PC-3 (cell line): Measurements from ENCODE around the gene MED17. TPM values are rescaled to one million over a fixed set of nuclear protein-coding genes. Genes with fewer than 3 reads are reported as not detected.

ENCODE experiments used
- ATAC-seq: fragments of 200-7000 bp; cut with Tn5 transposase; 2 replicates; pipeline ENCODE4 v1.9.1; 2020; ENCODE audit warnings: mild to moderate bottlenecking, moderate library complexity
- BruUV-seq: library from RNA; stranded (reverse); fragments of 400-500 nt; replicated peaks from 2 replicates; lab custom pipeline; 2021; lab: Mats Ljungman, UMichigan
- CTCF ChIA-PET: fragments of 300-600 bp; sonication (Branson Sonifier 250); formaldehyde crosslinking; loops from one replicate; lab custom pipeline; 2022; ENCODE audit warnings: antibody characterized with exemption; lab: Charles Lee
- POLR2A ChIA-PET: fragments of 300-600 bp; sonication (Branson Sonifier 250); formaldehyde crosslinking; loops from one replicate; lab custom pipeline; 2022; ENCODE audit warnings: antibody characterized with exemption; ENCODE audit not compliant: unreplicated experiment; lab: Charles Lee
- DNase-seq: peaks from one replicate; pipeline ENCODE4 v3.0.0-alpha.2; 2015
- H2AFZ ChIP-seq: fragments of 300-600 bp; sonication (generic); 2 replicates; pipeline ENCODE4 v1.6.0; 2016; ENCODE audit warnings: antibody characterized with exemption, low read length
- H3F3A ChIP-seq: fragments of 300-600 bp; sonication (generic); one replicate; pipeline ENCODE4 v1.6.0; 2017; ENCODE audit warnings: antibody characterized with exemption, low read length, control low read depth, mild to moderate bottlenecking; ENCODE audit not compliant: unreplicated experiment
- H3K27ac ChIP-seq: fragments of 300-600 bp; sonication (generic); 2 replicates; pipeline ENCODE4 v1.5.1; 2016; ENCODE audit warnings: mild to moderate bottlenecking, low read length
- H3K27me3 ChIP-seq: fragments of 300-600 bp; sonication (generic); 2 replicates; pipeline ENCODE4 v1.6.1; 2016; ENCODE audit warnings: low read length, mixed read lengths
- H3K36me3 ChIP-seq: fragments of 300-600 bp; sonication (generic); 2 replicates; pipeline ENCODE4 v1.6.1; 2016; ENCODE audit warnings: low read depth, mixed run types, low read length, mixed read lengths
- H3K4me1 ChIP-seq: fragments of 300-600 bp; sonication (generic); 2 replicates; pipeline ENCODE4 v1.5.1; 2016; ENCODE audit warnings: low read length; ENCODE audit not compliant: insufficient read depth
- H3K4me2 ChIP-seq: fragments of 300-600 bp; sonication (generic); 2 replicates; pipeline ENCODE4 v1.6.0; 2016; ENCODE audit warnings: low read length
- H3K4me3 ChIP-seq: fragments of 300-600 bp; sonication (generic); 2 replicates; pipeline ENCODE4 v1.5.1; 2016; ENCODE audit warnings: mild to moderate bottlenecking, low read length, mixed read lengths
- H3K79me2 ChIP-seq: fragments of 300-600 bp; sonication (generic); 2 replicates; pipeline ENCODE4 v1.6.1; 2017; ENCODE audit warnings: low read length, mixed read lengths
- H3K9ac ChIP-seq: fragments of 300-600 bp; sonication (generic); 2 replicates; pipeline ENCODE4 v1.6.0; 2016; ENCODE audit warnings: mild to moderate bottlenecking, low read length
- H3K9me2 ChIP-seq: fragments of 300-600 bp; sonication (generic); replicated peaks from 2 replicates; pipeline ENCODE4 v1.6.1; 2016; ENCODE audit warnings: mixed run types, low read length, mixed read lengths
- H3K9me3 ChIP-seq: fragments of 300-600 bp; sonication (generic); 2 replicates; pipeline ENCODE4 v1.6.1; 2016; ENCODE audit warnings: low read length, mixed read lengths
- H4K20me1 ChIP-seq: fragments of 300-600 bp; sonication (generic); 2 replicates; pipeline ENCODE4 v1.6.1; 2016; ENCODE audit warnings: low read length, mixed read lengths
- EZH2 ChIP-seq: fragments of 300-600 bp; sonication (generic); IDR thresholded peaks from one replicate; pipeline ENCODE4 v1.6.1; 2017; ENCODE audit warnings: antibody characterized with exemption, mild to moderate bottlenecking, low read length; ENCODE audit not compliant: unreplicated experiment
- EZH2phosphoT487 ChIP-seq: fragments of 300-600 bp; sonication (generic); IDR thresholded peaks from 2 replicates; pipeline ENCODE4 v1.6.1; 2018; ENCODE audit warnings: mild to moderate bottlenecking, antibody characterized with exemption, low read length, borderline replicate concordance
- intact Hi-C: fragments of 100-400 bp; cut with micrococcal nuclease; formaldehyde crosslinking; loops from 2 replicates; pipeline ENCODE4 v1.9.0; 2023
- total RNA-seq: library from RNA; depleted of rRNA; stranded (reverse); fragments of >200 nt; gene quantifications from 2 replicates; pipeline ENCODE4 v1.2.3, GENCODE V29; 2014
- TF ChIP-seq, protein P1 (sequence below): fragments of 300-600 bp; sonication (generic); conservative IDR thresholded peaks from 2 replicates; pipeline ENCODE4 v1.5.1; 2017; ENCODE audit warnings: antibody characterized with exemption, low read depth, mild to moderate bottlenecking, low read length

MED17 gene
- total RNA-seq, 1 experiment from 2014 or later: 58.5 TPM

- no peak overlapping the region for H3K27ac ChIP-seq
- intact Hi-C loops: no loop called here
- ChIA-PET POLR2A (no interaction called here), CTCF (no interaction called here)
- H3K79me2 ChIP-seq: no peaks in the 10 kb centered on the region
- ATAC-seq (no peak), DNase-seq (no peak)
- no peaks in the 10 kb centered on the region for H3K27me3 ChIP-seq
- BruUV-seq: no TSS peak
- H2AFZ ChIP-seq: no peak overlapping the region
- H3F3A ChIP-seq: no peaks in the 10 kb centered on the region
- no peaks in the 10 kb centered on the region; the same call in 1 of the 2 replicates for H3K36me3 ChIP-seq
- no peak overlapping the region for H3K4me3 ChIP-seq
- no peak overlapping the region for H3K9ac ChIP-seq
- H3K9me3 ChIP-seq: no peaks in the 10 kb centered on the region
- H3K4me2 ChIP-seq: no peak overlapping the region
- TF ChIP-seq, protein P1, sequence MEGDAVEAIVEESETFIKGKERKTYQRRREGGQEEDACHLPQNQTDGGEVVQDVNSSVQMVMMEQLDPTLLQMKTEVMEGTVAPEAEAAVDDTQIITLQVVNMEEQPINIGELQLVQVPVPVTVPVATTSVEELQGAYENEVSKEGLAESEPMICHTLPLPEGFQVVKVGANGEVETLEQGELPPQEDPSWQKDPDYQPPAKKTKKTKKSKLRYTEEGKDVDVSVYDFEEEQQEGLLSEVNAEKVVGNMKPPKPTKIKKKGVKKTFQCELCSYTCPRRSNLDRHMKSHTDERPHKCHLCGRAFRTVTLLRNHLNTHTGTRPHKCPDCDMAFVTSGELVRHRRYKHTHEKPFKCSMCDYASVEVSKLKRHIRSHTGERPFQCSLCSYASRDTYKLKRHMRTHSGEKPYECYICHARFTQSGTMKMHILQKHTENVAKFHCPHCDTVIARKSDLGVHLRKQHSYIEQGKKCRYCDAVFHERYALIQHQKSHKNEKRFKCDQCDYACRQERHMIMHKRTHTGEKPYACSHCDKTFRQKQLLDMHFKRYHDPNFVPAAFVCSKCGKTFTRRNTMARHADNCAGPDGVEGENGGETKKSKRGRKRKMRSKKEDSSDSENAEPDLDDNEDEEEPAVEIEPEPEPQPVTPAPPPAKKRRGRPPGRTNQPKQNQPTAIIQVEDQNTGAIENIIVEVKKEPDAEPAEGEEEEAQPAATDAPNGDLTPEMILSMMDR: no peak
- no peak for TF ChIP-seq EZH2
- TF ChIP-seq EZH2phosphoT487: no peak
- no peaks in the 10 kb centered on the region for H4K20me1 ChIP-seq
- H3K9me2 ChIP-seq: no peaks in the 10 kb centered on the region
- H3K4me1 ChIP-seq: no peaks in the 10 kb centered on the region
These were observed 30.8 kb upstream of the MED17 start for GRCh38 chr11:93753241-93753640.

GRCh38 chr11:93756748-93757147 lies 27.3 kb upstream of the MED17 start:
- CTCF ChIA-PET: no interaction called here

GRCh38 chr11:93757301-93757700 lies 26.8 kb upstream of the MED17 start:
- ATAC-seq: no peak
- no peak for DNase-seq
- BruUV-seq: no TSS peak
- Histone ChIP-seq H3K9me2 (no peaks in the 10 kb centered on the region), H3K79me2 (no peaks in the 10 kb centered on the region), H3K4me2 (no peak overlapping the region), H3F3A (no peaks in the 10 kb centered on the region), H3K36me3 (peaks cover 8% of the 10 kb centered on the region; the same call in 1 of the 2 replicates), H4K20me1 (no peaks in the 10 kb centered on the region), H3K4me1 (no peaks in the 10 kb centered on the region), H3K9me3 (no peaks in the 10 kb centered on the region), H3K9ac (no peak overlapping the region), H3K27me3 (no peaks in the 10 kb centered on the region), H2AFZ (no peak overlapping the region), H3K4me3 (no peak overlapping the region), H3K27ac (no peak overlapping the region)
- ChIA-PET CTCF (no interaction called here), POLR2A (no interaction called here)
- TF ChIP-seq EZH2 (no peak), EZH2phosphoT487 (no peak)
- TF ChIP-seq, protein P1: no peak
- intact Hi-C loops: no loop called here

More at GRCh38 chr11:93756748-93757147, 27.3 kb upstream of the MED17 start:
- TF ChIP-seq EZH2phosphoT487: no peak
- no peak for TF ChIP-seq EZH2
- TF ChIP-seq, protein P1: no peak
- H3K9ac ChIP-seq: no peak overlapping the region
- no peaks in the 10 kb centered on the region for H3K4me1 ChIP-seq
- no peak overlapping the region for H2AFZ ChIP-seq
- DNase-seq: no peak
- no peaks in the 10 kb centered on the region for H4K20me1 ChIP-seq
- intact Hi-C loops: no loop called here
- no peak for ATAC-seq
- POLR2A ChIA-PET: no interaction called here
- H3K36me3 ChIP-seq: peaks cover 8% of the 10 kb centered on the region; the same call in 1 of the 2 replicates
- no peak overlapping the region for H3K27ac ChIP-seq
- H3K4me2 ChIP-seq: no peak overlapping the region
- no peaks in the 10 kb centered on the region for H3F3A ChIP-seq
- no peaks in the 10 kb centered on the region for H3K9me3 ChIP-seq
- H3K79me2 ChIP-seq: no peaks in the 10 kb centered on the region
- H3K27me3 ChIP-seq: no peaks in the 10 kb centered on the region
- no peaks in the 10 kb centered on the region for H3K9me2 ChIP-seq
- BruUV-seq: no TSS peak
- no peak overlapping the region for H3K4me3 ChIP-seq
